SU-DHL-6 (cell line): Measurements from ENCODE around the gene EXOC7.

Experiments
- H2AFZ ChIP-seq: fragments of 200-600 bp; sonication (generic); 2 replicates; pipeline ENCODE4 v1.6.1; 2014; ENCODE audit warnings: low read depth, mild to moderate bottlenecking, moderate library complexity, mixed read lengths, antibody characterized with exemption, low read length; ENCODE audit not compliant: severe bottlenecking
- H3F3A ChIP-seq: fragments of 200-600 bp; shearing (Covaris generic); 2 replicates; pipeline ENCODE4 v1.6.0; 2016; ENCODE audit warnings: antibody characterized with exemption, mild to moderate bottlenecking; ENCODE audit not compliant: insufficient read depth
- H3K27ac ChIP-seq: fragments of 200-600 bp; sonication (generic); 2 replicates; pipeline ENCODE4 v1.5.1; 2016; ENCODE audit warnings: low read depth, mild to moderate bottlenecking, low read length, moderate library complexity, mixed read lengths
- H3K27me3 ChIP-seq: fragments of 200-600 bp; sonication (generic), shearing (Covaris generic); 2 replicates; pipeline ENCODE4 v1.6.0; 2014; ENCODE audit warnings: mild to moderate bottlenecking, low read length
- H3K36me3 ChIP-seq: fragments of 200-600 bp; sonication (generic); 2 replicates; pipeline ENCODE4 v1.6.1; 2014; ENCODE audit warnings: mild to moderate bottlenecking, low read length, mixed read lengths
- H3K4me2 ChIP-seq: fragments of 300-600, 200-600 bp; shearing (Covaris generic), sonication (generic); 2 replicates; pipeline ENCODE4 v1.6.0; 2014; ENCODE audit warnings: low read length, low read depth, mild to moderate bottlenecking; ENCODE audit not compliant: poor library complexity, severe bottlenecking
- H3K4me3 ChIP-seq: fragments of 200-600 bp; sonication (generic); 2 replicates; pipeline ENCODE4 v1.5.1; 2014; ENCODE audit warnings: antibody characterized with exemption, low read length, mild to moderate bottlenecking, mixed read lengths; ENCODE audit not compliant: insufficient read depth, poor library complexity, severe bottlenecking
- H3K79me2 ChIP-seq: fragments of 200-600 bp; sonication (generic); 2 replicates; pipeline ENCODE4 v1.6.1; 2014; ENCODE audit warnings: mild to moderate bottlenecking, low read length, moderate library complexity; ENCODE audit not compliant: insufficient read depth
- H3K9ac ChIP-seq: fragments of 200-600 bp; sonication (generic); 2 replicates; pipeline ENCODE4 v1.7.0; 2014; ENCODE audit warnings: mild to moderate bottlenecking, low read length
- H3K9me2 ChIP-seq: fragments of 200-600 bp; sonication (generic); replicated peaks from 2 replicates; pipeline ENCODE4 v1.6.1; 2014; ENCODE audit warnings: low read length; ENCODE audit not compliant: insufficient read depth
- H3K9me3 ChIP-seq: fragments of 200-600 bp; sonication (generic); 2 replicates; pipeline ENCODE4 v1.6.1; 2014; ENCODE audit warnings: low read length, mixed read lengths; ENCODE audit not compliant: insufficient read depth
- H4K20me1 ChIP-seq: fragments of 200-600 bp; sonication (generic); 2 replicates; pipeline ENCODE4 v1.6.1; 2014; ENCODE audit warnings: low read depth, mild to moderate bottlenecking, antibody characterized with exemption, low read length, moderate library complexity, mixed read lengths
- EZH2phosphoT487 ChIP-seq: fragments of 200-600 bp; sonication (generic), shearing (Covaris generic); conservative IDR thresholded peaks from 2 replicates; pipeline ENCODE4 v1.6.1; 2018; ENCODE audit warnings: mild to moderate bottlenecking, antibody characterized with exemption, low read length, moderate library complexity, mixed read lengths
- TF ChIP-seq, protein P1 (sequence below): fragments of 200-600 bp; sonication (generic); IDR thresholded peaks from one replicate; pipeline ENCODE4 v1.5.1; 2017; ENCODE audit warnings: antibody characterized with exemption, mild to moderate bottlenecking, low read length, moderate library complexity; ENCODE audit not compliant: insufficient read depth, poor library complexity, severe bottlenecking

The EXOC7 gene

DNA sequence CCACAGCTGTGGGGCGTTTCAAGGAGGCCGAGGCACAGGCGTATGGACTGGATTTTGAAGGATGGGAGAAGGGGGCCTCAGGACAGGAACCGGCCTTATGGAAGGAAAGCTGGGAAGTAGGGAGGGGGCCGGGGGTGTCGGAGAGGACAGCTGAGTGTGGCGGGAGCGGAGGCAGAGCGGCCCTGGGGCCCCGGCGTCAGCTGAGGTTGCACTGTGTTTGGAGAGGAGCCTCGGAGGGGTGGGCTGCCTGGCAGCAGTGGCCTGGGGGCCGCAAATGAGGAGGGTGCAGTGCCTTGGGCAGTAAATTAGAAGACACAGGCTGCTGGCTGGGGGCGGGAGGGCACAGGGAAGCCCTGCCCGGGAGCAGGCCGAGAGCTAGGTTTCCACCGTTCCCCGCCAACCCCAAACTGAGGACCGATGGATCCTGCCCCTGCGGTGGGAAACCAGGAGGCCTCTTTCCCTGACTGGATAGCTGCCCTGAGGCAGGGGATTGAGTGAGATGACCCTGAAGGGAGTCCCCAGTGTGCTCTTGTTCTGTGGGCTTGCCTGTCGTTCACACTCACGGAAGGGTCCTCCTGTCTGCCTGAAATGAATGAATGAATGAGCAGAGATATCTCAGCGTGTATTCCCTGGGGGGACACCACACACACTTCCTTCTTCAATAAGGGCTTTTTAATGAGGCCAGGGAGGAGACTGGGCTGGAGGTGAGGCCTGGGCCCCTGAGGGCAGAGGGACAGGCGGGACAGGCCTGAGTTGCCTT, 19.0 kb upstream of the EXOC7 start:
- Histone ChIP-seq H2AFZ (no peak overlapping the region), H3K9me2 (no peaks in the 10 kb centered on the region), H3K4me2 (no peak overlapping the region), H3K9me3 (no peaks in the 10 kb centered on the region), H3K36me3 (no peaks in the 10 kb centered on the region), H3F3A (no peaks in the 10 kb centered on the region), H3K4me3 (no peak overlapping the region), H3K27me3 (no peaks in the 10 kb centered on the region), H3K9ac (no peak overlapping the region), H3K27ac (no peak overlapping the region), H3K79me2 (no peaks in the 10 kb centered on the region), H4K20me1 (no peaks in the 10 kb centered on the region)
- TF ChIP-seq, protein P1, sequence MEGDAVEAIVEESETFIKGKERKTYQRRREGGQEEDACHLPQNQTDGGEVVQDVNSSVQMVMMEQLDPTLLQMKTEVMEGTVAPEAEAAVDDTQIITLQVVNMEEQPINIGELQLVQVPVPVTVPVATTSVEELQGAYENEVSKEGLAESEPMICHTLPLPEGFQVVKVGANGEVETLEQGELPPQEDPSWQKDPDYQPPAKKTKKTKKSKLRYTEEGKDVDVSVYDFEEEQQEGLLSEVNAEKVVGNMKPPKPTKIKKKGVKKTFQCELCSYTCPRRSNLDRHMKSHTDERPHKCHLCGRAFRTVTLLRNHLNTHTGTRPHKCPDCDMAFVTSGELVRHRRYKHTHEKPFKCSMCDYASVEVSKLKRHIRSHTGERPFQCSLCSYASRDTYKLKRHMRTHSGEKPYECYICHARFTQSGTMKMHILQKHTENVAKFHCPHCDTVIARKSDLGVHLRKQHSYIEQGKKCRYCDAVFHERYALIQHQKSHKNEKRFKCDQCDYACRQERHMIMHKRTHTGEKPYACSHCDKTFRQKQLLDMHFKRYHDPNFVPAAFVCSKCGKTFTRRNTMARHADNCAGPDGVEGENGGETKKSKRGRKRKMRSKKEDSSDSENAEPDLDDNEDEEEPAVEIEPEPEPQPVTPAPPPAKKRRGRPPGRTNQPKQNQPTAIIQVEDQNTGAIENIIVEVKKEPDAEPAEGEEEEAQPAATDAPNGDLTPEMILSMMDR, result no peak
- TF ChIP-seq EZH2phosphoT487, result no peak

DNA sequence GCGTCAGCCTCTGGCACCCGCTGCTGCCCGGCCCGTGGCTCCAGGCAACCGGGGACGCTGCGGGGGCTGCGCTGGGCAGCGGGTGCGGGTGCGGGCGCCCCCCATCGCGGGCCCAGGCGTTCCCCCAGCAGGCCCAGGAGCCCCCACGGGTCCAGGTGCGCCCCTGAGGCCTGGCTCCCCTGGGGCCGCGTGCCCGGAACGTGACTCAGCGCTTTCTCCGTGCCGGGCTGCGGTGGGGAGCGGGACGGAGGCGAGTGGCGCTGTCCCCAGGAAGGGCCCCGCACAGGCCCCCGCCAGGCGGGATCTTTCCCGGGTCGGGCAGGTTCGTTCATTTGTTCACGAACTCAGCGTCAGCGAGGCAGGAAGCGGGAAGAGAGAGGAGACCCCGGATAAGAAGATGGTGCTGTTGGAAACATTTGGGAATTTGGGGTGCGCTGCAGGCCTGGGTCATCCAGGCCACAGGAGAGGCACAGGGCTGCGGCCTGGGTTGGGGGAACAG, 18.4 kb upstream of the EXOC7 start:
- Histone ChIP-seq H3K9ac (no peak overlapping the region), H4K20me1 (no peaks in the 10 kb centered on the region), H3K9me2 (no peaks in the 10 kb centered on the region), H3K4me2 (peak overlapping the region; percentile 13), H3K9me3 (no peaks in the 10 kb centered on the region), H3K79me2 (no peaks in the 10 kb centered on the region), H3K4me3 (no peak overlapping the region), H3F3A (no peaks in the 10 kb centered on the region), H3K27ac (no peak overlapping the region), H3K27me3 (no peaks in the 10 kb centered on the region), H3K36me3 (no peaks in the 10 kb centered on the region), H2AFZ (peak overlapping the region; percentile 27)
- TF ChIP-seq EZH2phosphoT487, result no peak
- TF ChIP-seq, protein P1, result no peak

- H3K79me2 ChIP-seq, result no peaks in the 10 kb centered on the region
- H3K27me3 ChIP-seq, result no peaks in the 10 kb centered on the region
- no peak overlapping the region for H3K4me3 ChIP-seq
- no peaks in the 10 kb centered on the region for H3K9me3 ChIP-seq
- no peaks in the 10 kb centered on the region for H3K9me2 ChIP-seq
- TF ChIP-seq, protein P1, result no peak
- no peak for TF ChIP-seq EZH2phosphoT487
- H3K36me3 ChIP-seq, result no peaks in the 10 kb centered on the region
- no peaks in the 10 kb centered on the region for H4K20me1 ChIP-seq
- no peaks in the 10 kb centered on the region for H3F3A ChIP-seq
- no peak overlapping the region for H3K9ac ChIP-seq
- no peak overlapping the region for H3K4me2 ChIP-seq
- no peak overlapping the region for H3K27ac ChIP-seq
- no peak overlapping the region for H2AFZ ChIP-seq
These were observed 17.0 kb upstream of the EXOC7 start for GRCh38 chr17:76120658-76121008.
